ENCODE data around the gene ARMC8.

DNA sequence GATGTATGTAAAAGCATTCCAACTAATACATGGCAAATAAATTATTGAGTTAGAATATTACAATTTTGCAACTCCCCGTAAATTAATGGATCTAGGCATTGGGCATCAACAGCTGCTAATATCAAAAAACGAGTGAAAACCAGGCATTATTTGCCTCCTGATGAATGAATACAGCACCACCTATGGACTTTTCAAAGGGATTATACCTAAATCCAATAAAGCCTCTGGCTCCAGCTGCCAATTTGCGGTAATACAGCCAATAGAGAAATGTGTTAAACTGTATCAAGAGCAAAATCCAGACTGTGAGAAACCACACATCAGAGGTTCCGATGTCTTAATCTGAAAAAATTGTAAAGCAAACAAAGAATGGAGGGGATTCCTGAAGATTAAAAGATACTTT lies 38.6 kb upstream of the ARMC8 start:
- TF ChIP-seq, protein P1, sequence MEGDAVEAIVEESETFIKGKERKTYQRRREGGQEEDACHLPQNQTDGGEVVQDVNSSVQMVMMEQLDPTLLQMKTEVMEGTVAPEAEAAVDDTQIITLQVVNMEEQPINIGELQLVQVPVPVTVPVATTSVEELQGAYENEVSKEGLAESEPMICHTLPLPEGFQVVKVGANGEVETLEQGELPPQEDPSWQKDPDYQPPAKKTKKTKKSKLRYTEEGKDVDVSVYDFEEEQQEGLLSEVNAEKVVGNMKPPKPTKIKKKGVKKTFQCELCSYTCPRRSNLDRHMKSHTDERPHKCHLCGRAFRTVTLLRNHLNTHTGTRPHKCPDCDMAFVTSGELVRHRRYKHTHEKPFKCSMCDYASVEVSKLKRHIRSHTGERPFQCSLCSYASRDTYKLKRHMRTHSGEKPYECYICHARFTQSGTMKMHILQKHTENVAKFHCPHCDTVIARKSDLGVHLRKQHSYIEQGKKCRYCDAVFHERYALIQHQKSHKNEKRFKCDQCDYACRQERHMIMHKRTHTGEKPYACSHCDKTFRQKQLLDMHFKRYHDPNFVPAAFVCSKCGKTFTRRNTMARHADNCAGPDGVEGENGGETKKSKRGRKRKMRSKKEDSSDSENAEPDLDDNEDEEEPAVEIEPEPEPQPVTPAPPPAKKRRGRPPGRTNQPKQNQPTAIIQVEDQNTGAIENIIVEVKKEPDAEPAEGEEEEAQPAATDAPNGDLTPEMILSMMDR (IDR thresholded peaks at IDR 0.05; ENCODE audit: low read depth, low read length, missing input control): no peak
- no peak for TF ChIP-seq RXRA (IDR thresholded peaks at IDR 0.05)
- no peak for TF ChIP-seq EGR1 (IDR thresholded peaks at IDR 0.05; ENCODE audit: low read depth in 2 of 2)
- TF ChIP-seq GABPA (IDR thresholded peaks at IDR 0.05 in 1 of 2, conservative IDR thresholded peaks at IDR 0.05 in 1 of 2): no peak
- TF ChIP-seq, protein P2, sequence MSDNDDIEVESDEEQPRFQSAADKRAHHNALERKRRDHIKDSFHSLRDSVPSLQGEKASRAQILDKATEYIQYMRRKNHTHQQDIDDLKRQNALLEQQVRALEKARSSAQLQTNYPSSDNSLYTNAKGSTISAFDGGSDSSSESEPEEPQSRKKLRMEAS (IDR thresholded peaks at IDR 0.05): no peak
- no peak for TF ChIP-seq NR2F2 (IDR thresholded peaks at IDR 0.05)
- no peak for TF ChIP-seq JUND (IDR thresholded peaks at IDR 0.05)
- TF ChIP-seq YY1 (IDR thresholded peaks at IDR 0.05): no peak

Measured in liver (tissue), 3 donors.